ENCODE results near the gene DLEU7. TPM values are rescaled to one million over a fixed set of nuclear protein-coding genes. Genes with fewer than 3 reads are reported as not detected.

The DLEU7 gene
- total and polyA plus RNA-seq, 10 of the 15 experiments (the other 5 are each of a cell fraction or from before 2014, with no cell fraction given), result not detected

DNA sequence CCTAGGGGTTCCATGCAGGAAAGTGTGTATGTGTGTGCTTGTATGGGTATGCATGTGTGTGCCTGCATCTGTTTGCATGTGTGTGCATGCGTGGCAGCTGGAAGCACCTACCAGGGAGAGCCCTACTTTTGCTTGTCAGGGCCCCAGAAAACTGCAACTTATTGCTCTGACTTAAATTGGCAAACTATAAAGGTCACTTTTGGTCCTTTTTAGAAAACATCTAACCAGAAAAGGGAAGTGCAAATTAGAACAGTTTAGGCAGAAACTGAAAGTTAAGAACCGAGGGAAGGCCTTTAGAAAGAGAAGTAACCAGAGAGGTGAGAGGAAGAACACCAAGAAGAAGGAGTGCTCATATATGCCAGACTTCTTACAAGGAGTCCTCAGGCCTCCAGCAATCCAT is 32.5 kb downstream of the DLEU7 start (continued):
- TF ChIP-seq, protein P1, sequence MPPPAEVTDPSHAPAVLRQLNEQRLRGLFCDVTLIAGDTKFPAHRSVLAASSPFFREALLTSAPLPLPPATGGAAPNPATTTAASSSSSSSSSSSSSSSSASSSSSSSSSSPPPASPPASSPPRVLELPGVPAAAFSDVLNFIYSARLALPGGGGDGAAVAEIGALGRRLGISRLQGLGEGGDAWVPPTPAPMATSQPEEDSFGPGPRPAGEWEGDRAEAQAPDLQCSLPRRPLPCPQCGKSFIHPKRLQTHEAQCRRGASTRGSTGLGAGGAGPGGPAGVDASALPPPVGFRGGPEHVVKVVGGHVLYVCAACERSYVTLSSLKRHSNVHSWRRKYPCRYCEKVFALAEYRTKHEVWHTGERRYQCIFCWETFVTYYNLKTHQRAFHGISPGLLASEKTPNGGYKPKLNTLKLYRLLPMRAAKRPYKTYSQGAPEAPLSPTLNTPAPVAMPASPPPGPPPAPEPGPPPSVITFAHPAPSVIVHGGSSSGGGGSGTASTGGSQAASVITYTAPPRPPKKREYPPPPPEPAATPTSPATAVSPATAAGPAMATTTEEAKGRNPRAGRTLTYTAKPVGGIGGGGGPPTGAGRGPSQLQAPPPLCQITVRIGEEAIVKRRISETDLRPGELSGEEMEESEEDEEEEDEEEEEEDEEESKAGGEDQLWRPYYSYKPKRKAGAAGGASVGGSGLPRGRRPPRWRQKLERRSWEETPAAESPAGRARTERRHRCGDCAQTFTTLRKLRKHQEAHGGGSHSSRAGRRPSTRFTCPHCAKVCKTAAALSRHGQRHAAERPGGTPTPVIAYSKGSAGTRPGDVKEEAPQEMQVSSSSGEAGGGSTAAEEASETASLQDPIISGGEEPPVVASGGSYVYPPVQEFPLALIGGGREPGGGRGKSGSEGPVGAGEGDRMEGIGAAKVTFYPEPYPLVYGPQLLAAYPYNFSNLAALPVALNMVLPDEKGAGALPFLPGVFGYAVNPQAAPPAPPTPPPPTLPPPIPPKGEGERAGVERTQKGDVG (CRISPR knock-in tag; IDR thresholded peaks at IDR 0.05), result no peak
- 0 out of 2 replicates have a peak, but pooled peaks have one; percentile 14 for TF ChIP-seq BCL11A (IDR thresholded peaks at IDR 0.05; ENCODE audit: low read depth, low read length)
- no peak for TF ChIP-seq ZZZ3 (IDR thresholded peaks at IDR 0.05; ENCODE audit: control insufficient read depth, insufficient read length, low read depth)
- TF ChIP-seq SMC3 (IDR thresholded peaks at IDR 0.05; ENCODE audit: borderline replicate concordance, low read length), result no peak
- TF ChIP-seq, protein P2, sequence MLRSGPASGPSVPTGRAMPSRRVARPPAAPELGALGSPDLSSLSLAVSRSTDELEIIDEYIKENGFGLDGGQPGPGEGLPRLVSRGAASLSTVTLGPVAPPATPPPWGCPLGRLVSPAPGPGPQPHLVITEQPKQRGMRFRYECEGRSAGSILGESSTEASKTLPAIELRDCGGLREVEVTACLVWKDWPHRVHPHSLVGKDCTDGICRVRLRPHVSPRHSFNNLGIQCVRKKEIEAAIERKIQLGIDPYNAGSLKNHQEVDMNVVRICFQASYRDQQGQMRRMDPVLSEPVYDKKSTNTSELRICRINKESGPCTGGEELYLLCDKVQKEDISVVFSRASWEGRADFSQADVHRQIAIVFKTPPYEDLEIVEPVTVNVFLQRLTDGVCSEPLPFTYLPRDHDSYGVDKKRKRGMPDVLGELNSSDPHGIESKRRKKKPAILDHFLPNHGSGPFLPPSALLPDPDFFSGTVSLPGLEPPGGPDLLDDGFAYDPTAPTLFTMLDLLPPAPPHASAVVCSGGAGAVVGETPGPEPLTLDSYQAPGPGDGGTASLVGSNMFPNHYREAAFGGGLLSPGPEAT (IDR thresholded peaks at IDR 0.05; ENCODE audit: low read depth), result peak; percentile 49; the same call in 1 of the 2 replicates
- TF ChIP-seq, protein P3, sequence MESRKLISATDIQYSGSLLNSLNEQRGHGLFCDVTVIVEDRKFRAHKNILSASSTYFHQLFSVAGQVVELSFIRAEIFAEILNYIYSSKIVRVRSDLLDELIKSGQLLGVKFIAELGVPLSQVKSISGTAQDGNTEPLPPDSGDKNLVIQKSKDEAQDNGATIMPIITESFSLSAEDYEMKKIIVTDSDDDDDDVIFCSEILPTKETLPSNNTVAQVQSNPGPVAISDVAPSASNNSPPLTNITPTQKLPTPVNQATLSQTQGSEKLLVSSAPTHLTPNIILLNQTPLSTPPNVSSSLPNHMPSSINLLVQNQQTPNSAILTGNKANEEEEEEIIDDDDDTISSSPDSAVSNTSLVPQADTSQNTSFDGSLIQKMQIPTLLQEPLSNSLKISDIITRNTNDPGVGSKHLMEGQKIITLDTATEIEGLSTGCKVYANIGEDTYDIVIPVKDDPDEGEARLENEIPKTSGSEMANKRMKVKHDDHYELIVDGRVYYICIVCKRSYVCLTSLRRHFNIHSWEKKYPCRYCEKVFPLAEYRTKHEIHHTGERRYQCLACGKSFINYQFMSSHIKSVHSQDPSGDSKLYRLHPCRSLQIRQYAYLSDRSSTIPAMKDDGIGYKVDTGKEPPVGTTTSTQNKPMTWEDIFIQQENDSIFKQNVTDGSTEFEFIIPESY (IDR thresholded peaks at IDR 0.05), result no peak
- TF ChIP-seq E4F1 (IDR thresholded peaks at IDR 0.05; ENCODE audit: borderline replicate concordance, partially characterized antibody), result no peak
- TF ChIP-seq SREBF1 (IDR thresholded peaks at IDR 0.05; ENCODE audit: low read length), result no peak
- TF ChIP-seq NR2F1 (conservative IDR thresholded peaks at IDR 0.05), result no peak
- no peak for TF ChIP-seq WRNIP1 (IDR thresholded peaks at IDR 0.05; ENCODE audit: borderline replicate concordance, low read depth, low read length)
- 0 out of 2 replicates have a peak, but pooled peaks have one; percentile 38 for TF ChIP-seq TBL1XR1 (IDR thresholded peaks at IDR 0.05; ENCODE audit: low read depth, low read length)
- no peak for TF ChIP-seq SREBF2 (IDR thresholded peaks at IDR 0.05; ENCODE audit: low read length)

Measured in GM12878 (cell line).